Activated T-cell treated with anti-CD3 and anti-CD28 coated beads for 4 hours (primary cell): ENCODE results near the gene DPP3.
"Not testable (repeated sequence)": the region's sequence is repeated elsewhere in the genome, so short reads cannot be mapped to it uniquely, and the experiment has no call there.

Source experiments
- DNase-seq: peaks from one replicate; pipeline ENCODE4 v3.0.0-alpha.2; 2020

Gene DPP3

DNA sequence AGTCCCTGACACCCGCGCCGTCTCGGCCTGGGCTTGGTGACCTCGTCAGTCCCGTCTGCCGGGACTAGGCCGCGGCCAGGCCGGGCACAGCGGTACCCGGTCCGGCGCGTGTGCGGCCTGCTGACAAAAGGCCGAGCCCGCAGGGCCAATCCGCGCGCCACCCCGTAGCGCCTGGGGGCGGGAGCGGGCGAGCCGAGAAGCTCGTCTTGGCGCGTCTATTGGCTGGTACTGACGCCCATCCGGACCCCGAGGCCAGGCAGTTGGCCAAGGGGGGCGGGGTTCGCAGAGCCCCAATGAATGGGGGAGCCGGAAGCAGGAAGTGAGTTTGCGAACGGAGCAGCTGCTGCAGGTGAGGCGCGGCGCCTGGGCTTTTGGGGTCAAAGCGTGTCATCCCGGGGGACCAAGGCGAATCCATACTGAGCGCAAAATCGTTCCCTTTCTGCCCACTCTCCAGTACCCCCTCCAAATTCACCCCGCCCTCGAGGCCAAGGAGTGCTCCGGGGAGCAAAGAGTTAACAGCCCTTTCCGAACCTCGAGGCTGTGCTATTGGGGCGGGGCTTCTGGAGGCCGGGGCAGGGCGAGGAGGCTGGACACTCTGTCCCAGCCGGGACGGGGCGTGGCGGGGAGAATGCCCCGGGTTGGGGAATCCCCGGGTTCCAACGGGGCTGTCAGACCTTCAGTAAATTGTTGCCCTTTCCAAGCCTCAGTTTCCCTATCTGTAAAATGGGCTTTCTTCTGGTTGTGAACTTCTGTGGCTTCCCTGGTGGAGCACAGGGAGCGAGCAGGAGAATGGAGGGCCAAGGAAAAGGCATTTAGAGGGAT lies at the start of gene DPP3:
Gene DPP3, plus strand, starts transcription at position 318 of the 822 bp plus-strand sequence. CDS start 1,767 bp downstream, outside the sequence.
- peak; percentile 86 for DNase-seq

DNA sequence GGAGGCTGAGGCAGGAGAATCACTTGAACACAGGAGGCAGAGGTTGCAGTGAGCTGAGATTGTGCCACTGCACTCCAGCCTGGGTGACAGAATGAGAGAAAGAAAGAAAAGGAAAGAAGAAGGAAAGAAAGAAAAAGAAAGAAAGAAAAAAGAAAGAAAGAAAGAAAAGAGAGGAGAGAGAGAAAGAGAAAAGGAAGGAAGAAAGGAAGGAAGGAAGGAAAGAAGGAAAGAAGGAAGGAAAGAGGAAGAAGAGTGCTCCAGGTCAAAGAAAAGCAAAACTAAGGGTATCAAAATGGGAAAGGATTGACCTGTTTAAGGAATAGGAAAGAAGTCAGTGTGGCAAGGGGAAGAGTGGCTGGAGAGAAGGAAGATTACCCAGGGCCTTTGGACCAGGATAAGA lies 48.9 kb upstream of the DPP3 start:
- not testable (repeated sequence) for DNase-seq

DNA sequence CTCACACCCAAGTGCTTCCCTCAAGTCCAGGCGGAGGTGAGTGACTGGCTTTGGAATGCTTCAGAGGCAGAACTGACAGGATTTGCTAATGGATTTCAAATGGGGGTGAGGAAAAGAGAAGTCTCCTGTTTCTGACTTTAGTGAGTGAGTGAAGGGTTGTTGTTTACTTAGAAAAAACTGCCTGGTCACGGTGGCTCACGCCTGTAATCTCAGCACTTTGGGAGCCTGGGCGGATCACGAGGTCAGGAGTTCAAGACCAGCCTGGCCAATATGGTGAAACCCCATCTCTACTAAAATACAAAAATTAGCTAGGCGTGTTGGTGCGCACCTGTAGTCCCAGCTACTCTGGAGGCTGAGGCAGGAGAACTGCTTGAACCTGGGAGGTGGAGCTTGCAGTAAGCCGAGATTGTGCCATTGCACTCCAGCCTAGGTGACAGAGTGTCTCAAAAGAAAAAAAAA lies 48.3 kb upstream of the DPP3 start:
- DNase-seq = not testable (repeated sequence)

- no peak for DNase-seq
Measured at GRCh38 chr11:66432597-66432996, 47.6 kb upstream of the DPP3 start.

- no peak for DNase-seq
Measured at GRCh38 chr11:66437979-66438503, 42.2 kb upstream of the DPP3 start.

GRCh38 chr11:66438504-66439466 lies 41.4 kb upstream of the DPP3 start, which contains the start of gene MRPL11:
Gene MRPL11, minus strand, starts transcription at chr11:66438848. Its CDS starts 94 bp downstream, at chr11:66438754.
- DNase-seq = peak; percentile 88

DNA sequence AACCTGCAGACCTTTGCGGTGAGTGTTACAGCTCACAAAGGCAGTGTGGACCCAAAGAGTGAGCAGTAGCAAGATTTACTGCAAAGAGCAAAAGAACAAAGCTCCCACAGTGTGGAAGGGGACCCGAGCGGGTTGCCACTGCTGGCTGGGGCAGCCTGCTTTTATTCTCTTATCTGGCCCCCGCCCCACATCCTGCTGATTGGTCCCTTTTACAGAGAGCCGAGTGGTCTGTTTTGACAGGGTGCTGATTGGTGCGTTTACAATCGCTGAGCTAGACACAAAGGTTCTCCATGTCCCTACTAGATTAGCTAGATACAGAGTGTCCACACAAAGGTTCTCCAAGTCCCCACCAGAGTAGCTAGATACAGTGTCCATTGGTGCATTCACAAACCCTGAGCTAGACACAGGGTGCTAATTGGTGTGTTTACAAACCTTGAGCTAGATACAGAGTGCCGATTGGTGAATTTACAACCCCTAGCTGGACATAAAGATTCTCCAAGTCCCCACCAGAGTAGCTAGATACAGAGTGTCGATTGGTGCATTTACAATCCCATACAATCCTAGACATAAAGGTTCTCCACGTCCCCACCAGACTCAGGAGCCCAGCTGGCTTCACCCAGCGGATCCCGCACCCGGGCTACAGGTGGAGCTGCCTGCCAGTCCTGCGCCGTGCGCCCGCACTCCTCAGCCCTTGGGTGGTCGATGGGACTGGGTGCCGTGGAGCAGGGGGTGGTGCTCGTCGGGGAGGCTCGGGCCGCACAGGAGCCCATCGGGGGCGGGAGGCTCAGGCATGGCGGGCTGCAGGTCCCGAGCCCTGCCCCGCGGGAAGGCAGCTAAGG lies 39.9 kb upstream of the DPP3 start:
- not testable (repeated sequence) for DNase-seq

GRCh38 chr11:66440940-66441282 lies 39.3 kb upstream of the DPP3 start:
- DNase-seq = not testable (repeated sequence)

DNA sequence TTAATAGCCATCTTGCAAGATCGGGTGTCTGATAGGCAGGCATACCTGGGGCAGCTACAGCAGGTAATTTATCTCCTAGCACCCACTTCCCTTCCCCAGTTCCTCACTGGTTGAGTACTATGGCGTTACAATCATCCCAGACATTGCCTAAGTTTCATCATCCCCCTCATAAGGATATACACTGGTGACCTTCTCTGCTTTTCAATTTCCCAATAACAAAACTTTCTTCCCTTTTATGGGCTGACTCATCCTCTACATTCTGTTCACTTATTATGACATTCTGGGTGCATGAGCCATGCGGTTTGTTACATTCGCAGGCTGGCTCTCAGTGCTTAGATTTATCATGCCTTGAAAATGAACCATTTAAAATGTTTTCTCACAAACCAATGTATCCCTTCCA lies 36.6 kb upstream of the DPP3 start:
- no peak for DNase-seq

DNA sequence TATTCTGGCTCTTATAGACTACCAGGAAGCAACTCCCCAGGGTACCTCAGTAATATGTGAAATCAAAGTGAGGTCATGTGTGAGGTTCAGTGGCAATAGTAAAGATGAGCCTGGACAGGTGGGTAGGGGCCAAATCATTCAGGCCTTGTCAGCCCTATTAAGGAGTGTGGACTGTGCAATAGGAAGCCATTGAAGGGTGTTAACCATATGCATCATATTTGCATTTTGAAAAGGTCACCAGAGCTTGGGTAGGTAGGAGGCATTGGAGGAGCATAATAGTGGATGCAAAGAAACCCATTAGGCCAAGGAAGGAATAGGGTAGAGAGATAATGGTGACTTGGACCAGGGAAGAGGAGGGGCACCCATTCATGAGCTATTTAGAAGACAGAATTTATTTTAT lies 33.2 kb upstream of the DPP3 start:
- no peak for DNase-seq

DNA sequence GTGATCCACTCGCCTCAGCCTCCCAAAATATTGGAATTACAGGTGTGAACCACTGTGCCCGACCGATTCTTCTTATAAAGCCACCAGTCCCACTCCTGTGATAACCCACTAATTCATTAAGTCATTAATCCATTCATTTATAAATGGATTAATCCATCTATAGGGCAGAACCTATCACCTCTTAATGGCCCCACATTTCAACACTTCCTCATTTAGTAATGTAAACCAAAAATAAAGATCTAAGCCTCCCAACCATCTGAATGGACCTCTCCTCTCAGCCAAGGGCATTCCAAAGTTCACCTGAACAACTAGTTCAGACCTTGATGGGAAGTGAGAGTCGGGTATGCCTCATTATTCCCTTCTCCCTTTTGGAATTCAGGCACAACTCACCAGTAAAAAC lies 31.7 kb upstream of the DPP3 start:
- no peak for DNase-seq

DNA sequence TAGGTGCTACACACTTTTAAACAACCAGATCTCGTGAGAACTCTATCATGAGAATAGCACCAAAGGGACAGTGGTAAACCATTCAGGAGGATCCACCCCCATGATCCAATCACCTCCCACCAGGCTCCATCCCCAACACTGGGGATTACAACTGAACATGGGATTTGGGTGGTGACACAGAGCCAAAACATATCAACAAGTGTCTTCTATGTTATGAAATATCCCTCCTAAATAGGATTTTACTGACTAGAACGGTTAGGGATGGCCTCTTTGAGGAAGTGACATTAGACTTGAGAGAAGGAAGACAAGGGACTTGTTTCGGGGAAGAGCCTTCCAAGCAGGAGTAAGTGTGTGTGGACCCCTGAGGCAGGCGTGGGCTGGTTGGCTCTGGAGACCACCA lies 29.7 kb upstream of the DPP3 start:
- DNase-seq = no peak

GRCh38 chr11:66451663-66452062 lies 28.6 kb upstream of the DPP3 start:
- no peak for DNase-seq

DNA sequence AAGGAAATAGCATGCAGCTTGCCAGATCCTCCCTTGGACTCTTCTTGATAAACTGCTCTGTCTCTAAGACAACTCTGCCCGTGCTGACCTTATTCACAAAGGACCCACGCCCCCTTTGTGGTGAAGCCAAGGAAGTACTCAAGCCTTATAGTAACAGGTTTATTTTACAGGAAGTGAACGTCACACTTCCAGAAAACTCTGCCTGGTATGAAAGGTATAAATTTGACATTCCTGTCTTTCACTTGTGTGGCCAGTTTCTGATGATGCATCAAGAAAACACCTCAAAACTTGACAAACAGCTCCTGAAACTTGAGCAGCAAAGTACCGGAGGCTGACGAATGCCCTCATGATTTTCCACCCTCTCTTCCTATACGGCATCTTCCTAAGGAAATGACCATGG lies 26.0 kb upstream of the DPP3 start:
- no peak for DNase-seq

GRCh38 chr11:66454828-66455227 lies 25.4 kb upstream of the DPP3 start:
- DNase-seq = no peak

GRCh38 chr11:66457826-66458225 lies 22.4 kb upstream of the DPP3 start:
- no peak for DNase-seq

DNA sequence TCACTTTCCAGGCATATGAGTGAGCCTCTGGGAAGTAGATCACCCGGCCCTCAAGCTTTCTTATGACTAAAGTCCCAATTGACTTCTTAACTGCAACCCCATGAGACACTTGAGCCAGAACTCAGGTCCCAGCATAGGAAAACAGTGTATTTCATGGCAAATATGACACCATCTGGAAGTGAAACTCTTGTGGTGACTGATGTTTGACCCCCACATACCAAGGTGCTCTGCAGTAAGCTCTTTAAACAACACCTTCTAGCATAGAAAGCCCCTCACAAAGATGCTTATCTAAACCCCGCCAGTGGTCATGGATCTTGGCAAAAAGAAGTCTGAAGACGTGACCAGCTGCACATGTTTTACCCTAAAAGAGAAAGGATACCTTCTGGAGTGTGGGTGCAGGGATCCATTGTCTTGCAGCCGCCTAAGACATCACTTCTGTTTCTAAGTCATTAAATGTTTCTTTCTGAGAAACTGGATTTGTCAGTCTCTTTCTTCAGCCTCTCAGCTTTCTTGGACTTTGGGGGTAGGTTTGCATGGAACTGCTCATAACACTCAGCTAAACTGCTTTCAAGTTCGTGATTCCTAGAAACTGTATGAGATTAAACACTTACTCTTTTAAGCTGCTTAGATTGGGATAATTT lies 21.0 kb upstream of the DPP3 start:
- no peak for DNase-seq

- no peak for DNase-seq
Measured at GRCh38 chr11:66462010-66462409, 18.2 kb upstream of the DPP3 start.

- DNase-seq = no peak
Measured at GRCh38 chr11:66462911-66463310, 17.3 kb upstream of the DPP3 start.

DNA sequence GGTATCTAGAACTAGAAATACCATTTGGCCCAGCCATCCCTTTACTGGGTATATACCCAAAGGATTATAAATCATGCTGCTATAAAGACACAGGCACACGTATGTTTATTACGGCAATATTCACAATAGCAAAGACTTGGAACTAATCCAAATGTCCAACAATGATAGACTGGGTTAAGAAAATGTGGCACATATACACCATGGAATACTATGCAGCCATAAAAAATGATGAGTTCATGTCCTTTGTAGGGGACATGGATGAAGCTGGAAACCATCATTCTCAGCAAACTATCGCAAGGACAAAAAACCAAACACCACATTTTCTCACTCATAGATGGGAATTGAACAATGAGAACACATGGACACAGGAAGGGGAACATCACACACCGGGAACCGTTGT lies 16.1 kb upstream of the DPP3 start:
- DNase-seq = not testable (repeated sequence)

- no peak for DNase-seq
Measured at GRCh38 chr11:66464916-66465315, 15.3 kb upstream of the DPP3 start.
